Measurements from ENCODE around the gene ALDH3B2.
"Not testable (repeated sequence)": the region's sequence is repeated elsewhere in the genome, so short reads cannot be mapped to it uniquely, and the experiment has no call there.

ALDH3B2 gene

GRCh38 chr11:67666303-67666645, 8.1 kb downstream of the ALDH3B2 start:
- H3K9ac ChIP-seq (ENCODE audit: low read depth, low read length), result no peak overlapping the region
- no peaks in the 10 kb centered on the region for H3K27me3 ChIP-seq (ENCODE audit: control insufficient read depth, insufficient read depth, low read length)
- H3K9me3 ChIP-seq (ENCODE audit: control insufficient read depth, insufficient read depth, low read length), result no peaks in the 10 kb centered on the region
- no peak overlapping the region for H3K4me3 ChIP-seq (ENCODE audit: low read depth, low read length)
- H3K4me1 ChIP-seq (ENCODE audit: control insufficient read depth, insufficient read depth, low read length), result no peaks in the 10 kb centered on the region
- H3K36me3 ChIP-seq (ENCODE audit: control insufficient read depth, insufficient read depth, low read length), result no peaks in the 10 kb centered on the region

DNA sequence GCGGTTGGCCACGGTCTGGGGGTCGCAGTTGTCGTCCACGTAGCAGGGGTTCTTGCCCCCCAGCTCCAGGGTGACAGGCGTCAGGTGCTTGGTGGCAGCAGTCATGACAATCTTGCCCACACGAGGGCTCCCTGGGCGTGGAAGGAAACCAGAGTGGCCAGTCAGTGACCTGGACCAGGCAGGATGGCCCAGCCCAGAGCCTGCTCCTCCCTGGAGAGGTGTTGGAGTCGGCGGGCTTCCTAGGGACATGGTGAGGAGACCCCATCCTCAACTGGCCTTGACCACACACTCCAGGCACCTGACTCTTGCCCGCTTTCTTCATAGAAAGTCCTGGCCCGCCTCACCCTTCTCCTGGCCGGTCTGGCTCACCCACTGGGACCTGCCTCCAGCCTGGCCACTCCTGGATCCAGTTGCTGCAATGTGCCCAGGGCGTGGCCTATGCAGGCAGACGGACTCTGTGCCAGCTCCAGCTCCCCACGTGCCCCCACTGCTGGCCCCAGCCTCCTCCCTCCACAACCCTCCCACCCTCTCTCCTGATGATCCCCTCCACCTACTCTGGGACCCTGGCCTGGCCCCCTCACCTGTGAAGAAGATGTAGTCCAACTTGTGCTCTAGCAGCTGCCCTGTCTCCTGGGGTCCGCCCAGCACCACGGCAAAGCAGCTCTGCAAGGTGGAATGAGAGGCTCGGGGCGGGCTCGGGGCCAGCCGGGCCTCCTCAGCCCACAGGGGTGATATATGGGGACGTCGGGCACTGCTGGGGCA, 8.7 kb downstream of the ALDH3B2 start:
- H3K4me3 ChIP-seq (ENCODE audit: low read depth, low read length), result no peak overlapping the region
- H3K27me3 ChIP-seq (ENCODE audit: control insufficient read depth, insufficient read depth, low read length), result no peaks in the 10 kb centered on the region
- H3K36me3 ChIP-seq (ENCODE audit: control insufficient read depth, insufficient read depth, low read length), result no peaks in the 10 kb centered on the region
- no peaks in the 10 kb centered on the region for H3K9me3 ChIP-seq (ENCODE audit: control insufficient read depth, insufficient read depth, low read length)
- H3K4me1 ChIP-seq (ENCODE audit: control insufficient read depth, insufficient read depth, low read length), result no peaks in the 10 kb centered on the region
- no peak overlapping the region for H3K9ac ChIP-seq (ENCODE audit: low read depth, low read length)

GRCh38 chr11:67664696-67665540, 9.5 kb downstream of the ALDH3B2 start:
- Histone ChIP-seq H3K4me3 (ENCODE audit: low read depth, low read length) (no peak overlapping the region), H3K9ac (ENCODE audit: low read depth, low read length) (no peak overlapping the region), H3K27me3 (ENCODE audit: control insufficient read depth, insufficient read depth, low read length) (no peaks in the 10 kb centered on the region), H3K9me3 (ENCODE audit: control insufficient read depth, insufficient read depth, low read length) (no peaks in the 10 kb centered on the region), H3K36me3 (ENCODE audit: control insufficient read depth, insufficient read depth, low read length) (no peaks in the 10 kb centered on the region), H3K4me1 (ENCODE audit: control insufficient read depth, insufficient read depth, low read length) (no peaks in the 10 kb centered on the region)

GRCh38 chr11:67664213-67664585, 10.2 kb downstream of the ALDH3B2 start:
- Histone ChIP-seq H3K4me3 (ENCODE audit: low read depth, low read length) (no peak overlapping the region), H3K9ac (ENCODE audit: low read depth, low read length) (no peak overlapping the region), H3K36me3 (ENCODE audit: control insufficient read depth, insufficient read depth, low read length) (no peaks in the 10 kb centered on the region), H3K4me1 (ENCODE audit: control insufficient read depth, insufficient read depth, low read length) (no peaks in the 10 kb centered on the region), H3K9me3 (ENCODE audit: control insufficient read depth, insufficient read depth, low read length) (no peaks in the 10 kb centered on the region), H3K27me3 (ENCODE audit: control insufficient read depth, insufficient read depth, low read length) (no peaks in the 10 kb centered on the region)

GRCh38 chr11:67663532-67664212, 10.8 kb downstream of the ALDH3B2 start:
- no peak overlapping the region for H3K9ac ChIP-seq (ENCODE audit: low read depth, low read length)
- H3K27me3 ChIP-seq (ENCODE audit: control insufficient read depth, insufficient read depth, low read length), result no peaks in the 10 kb centered on the region
- no peak overlapping the region for H3K4me3 ChIP-seq (ENCODE audit: low read depth, low read length)
- no peaks in the 10 kb centered on the region for H3K9me3 ChIP-seq (ENCODE audit: control insufficient read depth, insufficient read depth, low read length)
- H3K36me3 ChIP-seq (ENCODE audit: control insufficient read depth, insufficient read depth, low read length), result no peaks in the 10 kb centered on the region
- H3K4me1 ChIP-seq (ENCODE audit: control insufficient read depth, insufficient read depth, low read length), result no peaks in the 10 kb centered on the region

DNA sequence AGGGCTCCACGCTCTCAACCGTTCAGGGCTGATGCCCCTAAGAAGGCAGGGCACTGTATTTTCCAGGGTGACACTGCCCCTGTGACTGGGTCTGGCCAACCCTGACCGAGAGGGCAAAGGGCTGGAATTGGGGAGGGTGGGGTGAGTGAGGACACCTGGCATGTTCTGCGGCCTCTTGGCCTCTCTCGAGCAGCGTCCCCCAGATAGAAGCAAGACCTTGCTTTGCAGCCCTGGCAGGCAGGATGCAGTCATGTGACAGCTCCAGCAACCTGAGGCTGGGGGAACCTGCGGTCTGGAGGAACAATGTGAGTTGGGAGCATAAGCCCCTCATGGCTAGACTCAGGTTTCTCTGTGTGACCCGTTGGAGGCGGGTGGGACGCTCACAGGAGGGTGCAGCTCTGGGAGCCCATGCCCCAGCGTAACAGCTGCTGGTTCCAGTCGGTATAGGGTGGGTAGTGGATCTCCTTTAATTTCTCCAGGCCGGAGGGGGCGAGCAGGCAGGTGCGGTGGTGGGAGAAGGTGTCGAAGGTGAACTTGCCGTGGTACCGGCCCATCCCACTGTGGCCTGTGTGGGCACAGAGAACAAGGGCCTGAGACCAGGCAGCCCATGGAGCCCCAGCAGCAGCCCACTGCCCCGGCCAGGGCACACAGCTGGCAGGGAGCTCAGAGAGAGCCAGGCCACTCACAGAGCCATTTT, 11.4 kb downstream of the ALDH3B2 start:
- no peaks in the 10 kb centered on the region for H3K36me3 ChIP-seq (ENCODE audit: control insufficient read depth, insufficient read depth, low read length)
- no peaks in the 10 kb centered on the region for H3K9me3 ChIP-seq (ENCODE audit: control insufficient read depth, insufficient read depth, low read length)
- no peaks in the 10 kb centered on the region for H3K4me1 ChIP-seq (ENCODE audit: control insufficient read depth, insufficient read depth, low read length)
- H3K27me3 ChIP-seq (ENCODE audit: control insufficient read depth, insufficient read depth, low read length), result no peaks in the 10 kb centered on the region
- no peak overlapping the region for H3K4me3 ChIP-seq (ENCODE audit: low read depth, low read length)
- H3K9ac ChIP-seq (ENCODE audit: low read depth, low read length), result no peak overlapping the region

DNA sequence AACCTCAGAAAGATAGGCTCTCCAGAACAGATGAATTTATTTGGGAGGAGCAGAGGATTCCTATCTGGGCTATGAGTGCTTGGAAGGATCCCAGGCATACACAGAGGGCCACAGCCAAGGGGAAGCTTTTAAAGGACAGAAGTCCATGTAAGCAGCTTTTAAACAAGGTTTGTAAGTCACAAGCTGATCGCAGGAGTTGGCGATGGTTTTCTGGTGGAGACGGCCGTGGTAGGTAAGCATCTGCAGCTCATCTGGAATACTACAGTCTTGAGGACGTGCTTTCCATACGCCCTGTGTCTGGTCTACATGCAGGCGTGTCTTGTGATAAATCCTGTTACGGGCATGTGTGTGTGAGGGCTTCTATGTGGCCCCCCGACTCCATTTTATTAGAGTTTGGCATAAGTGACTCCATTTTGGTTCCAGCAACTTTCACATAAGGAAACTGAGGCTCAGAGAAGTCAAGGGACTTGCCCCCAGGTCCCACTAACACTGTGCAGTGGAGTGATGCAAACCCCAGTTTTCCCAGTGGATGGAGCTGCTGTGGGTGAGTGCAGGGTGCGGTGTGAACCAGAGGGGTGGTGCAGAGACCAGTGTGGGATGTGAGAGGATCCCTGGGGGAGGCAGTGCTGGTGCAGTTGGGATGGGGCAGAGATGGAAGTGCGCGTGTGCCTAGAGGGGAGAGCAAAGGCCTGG, 12.1 kb downstream of the ALDH3B2 start:
- no peaks in the 10 kb centered on the region for H3K27me3 ChIP-seq (ENCODE audit: control insufficient read depth, insufficient read depth, low read length)
- no peaks in the 10 kb centered on the region for H3K36me3 ChIP-seq (ENCODE audit: control insufficient read depth, insufficient read depth, low read length)

DNA sequence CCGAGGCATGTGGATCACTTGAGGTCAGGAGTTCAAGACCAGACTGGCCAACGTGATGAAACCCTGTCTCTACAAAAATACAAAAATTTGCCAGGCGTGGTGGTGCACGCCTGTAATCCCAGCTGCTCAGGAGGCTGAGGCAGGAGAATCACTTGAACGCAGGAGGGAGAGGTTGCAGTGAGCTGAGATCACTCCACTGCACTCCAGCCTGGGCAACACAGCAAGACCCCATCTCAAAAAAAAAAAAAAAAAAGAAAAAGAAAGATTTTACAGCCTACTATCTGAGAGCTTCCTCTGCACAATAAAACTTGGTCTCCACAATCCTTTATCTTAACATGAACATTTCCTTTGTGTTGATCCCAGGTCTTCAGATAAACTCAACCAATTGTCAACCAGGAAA, 13.7 kb downstream of the ALDH3B2 start:
- peaks cover 12% of the 10 kb centered on the region for H3K9me3 ChIP-seq (ENCODE audit: control insufficient read depth, insufficient read depth, low read length)
- H3K4me1 ChIP-seq (ENCODE audit: control insufficient read depth, insufficient read depth, low read length); H3K9ac ChIP-seq (ENCODE audit: low read depth, low read length); H3K4me3 ChIP-seq (ENCODE audit: low read depth, low read length); H3K36me3 ChIP-seq (ENCODE audit: control insufficient read depth, insufficient read depth, low read length); H3K27me3 ChIP-seq (ENCODE audit: control insufficient read depth, insufficient read depth, low read length): not testable (repeated sequence)

More for the DNA sequence above, 12.1 kb downstream of the ALDH3B2 start:
- Histone ChIP-seq H3K4me1 (ENCODE audit: control insufficient read depth, insufficient read depth, low read length) (no peaks in the 10 kb centered on the region), H3K9me3 (ENCODE audit: control insufficient read depth, insufficient read depth, low read length) (peaks cover 6% of the 10 kb centered on the region), H3K9ac (ENCODE audit: low read depth, low read length) (no peak overlapping the region), H3K4me3 (ENCODE audit: low read depth, low read length) (no peak overlapping the region)

GRCh38 chr11:67659651-67660165, 14.7 kb downstream of the ALDH3B2 start:
- H3K9me3 ChIP-seq (ENCODE audit: control insufficient read depth, insufficient read depth, low read length), result peaks cover 12% of the 10 kb centered on the region
- H3K4me3 ChIP-seq (ENCODE audit: low read depth, low read length); H3K36me3 ChIP-seq (ENCODE audit: control insufficient read depth, insufficient read depth, low read length); H3K4me1 ChIP-seq (ENCODE audit: control insufficient read depth, insufficient read depth, low read length); H3K9ac ChIP-seq (ENCODE audit: low read depth, low read length); H3K27me3 ChIP-seq (ENCODE audit: control insufficient read depth, insufficient read depth, low read length): not testable (repeated sequence)

DNA sequence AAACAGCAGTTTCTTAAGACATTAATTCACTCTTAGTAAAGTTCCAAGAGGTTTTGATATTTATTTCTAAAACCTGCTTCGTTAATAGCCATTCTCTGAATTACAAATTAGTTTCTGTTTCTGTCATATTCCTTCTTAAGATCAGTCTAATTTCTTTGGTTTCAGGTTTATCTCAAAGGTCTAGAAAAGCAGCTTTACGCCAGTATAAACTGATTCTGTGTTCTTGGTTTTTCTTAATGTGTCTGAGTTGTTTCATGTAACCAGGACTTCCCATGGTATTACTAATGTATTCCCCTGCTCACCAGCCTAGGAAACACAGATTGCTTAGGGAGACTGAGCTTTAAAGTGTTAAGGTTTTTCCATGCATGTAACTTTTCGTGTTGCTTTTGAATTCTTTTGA, 17.1 kb downstream of the ALDH3B2 start:
- Histone ChIP-seq H3K9me3 (ENCODE audit: control insufficient read depth, insufficient read depth, low read length) (peaks cover 12% of the 10 kb centered on the region), H3K36me3 (ENCODE audit: control insufficient read depth, insufficient read depth, low read length) (no peaks in the 10 kb centered on the region), H3K27me3 (ENCODE audit: control insufficient read depth, insufficient read depth, low read length) (no peaks in the 10 kb centered on the region), H3K9ac (ENCODE audit: low read depth, low read length) (no peak overlapping the region), H3K4me1 (ENCODE audit: control insufficient read depth, insufficient read depth, low read length) (no peaks in the 10 kb centered on the region), H3K4me3 (ENCODE audit: low read depth, low read length) (no peak overlapping the region)
